Tibial nerve (tissue), 4 donors: ENCODE results near the gene ATG5. TPM values are rescaled to one million over a fixed set of nuclear protein-coding genes. Genes with fewer than 3 reads are reported as not detected.

Source experiments
- DNase-seq, 2 donors: peaks; one replicate each; pipeline ENCODE4 v3.0.0-alpha.2; 2019; ENCODE audit warnings: low spot score in 2 of 2
- H3K27ac ChIP-seq, 4 donors: fragments of 200-600 bp; sonication (generic) in 3 of 4; one replicate each; pipeline ENCODE4 v1.5.1; 2017 to 2019; ENCODE audit warnings: mild to moderate bottlenecking in 1 of 4
- H3K27me3 ChIP-seq, 2 donors: fragments of 200-600 bp; sonication (generic) in 1 of 2; one replicate each; pipeline versions ENCODE4 v1.5.1 to v1.6.0; 2017 to 2019
- H3K36me3 ChIP-seq, 3 donors: fragments of 200-600 bp; sonication (generic); one replicate each; pipeline ENCODE4 v1.5.1; 2018 to 2019
- H3K4me1 ChIP-seq, 4 donors: fragments of 200-600 bp; sonication (generic) in 3 of 4; one replicate each; pipeline ENCODE4 v1.5.1; 2017 to 2019
- H3K4me3 ChIP-seq, 4 donors: fragments of 200-600 bp; sonication (generic) in 3 of 4; one replicate each; pipeline ENCODE4 v1.5.1; 2017 to 2019; ENCODE audit warnings: mild to moderate bottlenecking in 1 of 4, moderate library complexity in 1 of 4
- H3K9me3 ChIP-seq, 4 donors: fragments of 200-600 bp; sonication (generic) in 3 of 4; one replicate each; pipeline ENCODE4 v1.5.1; 2017 to 2019
- EP300 ChIP-seq, 2 donors: sonication (generic); formaldehyde crosslinking; IDR thresholded peaks; one replicate each; pipeline ENCODE4 v1.6.1; 2017; ENCODE audit warnings: antibody characterized with exemption in 2 of 2, mild to moderate bottlenecking in 1 of 2
- POLR2A ChIP-seq, 2 donors: fragments of 450-650 bp; IDR thresholded peaks; one replicate each; pipeline ENCODE4 v1.6.1; 2017; ENCODE audit warnings: antibody characterized with exemption in 2 of 2, mild to moderate bottlenecking in 2 of 2, moderate library complexity in 2 of 2
- WGBS, 2 donors: methylation state at CpG; one replicate each; pipeline ENCODE4 v1.1.5; 2018; 5-methylcytosine and 5-hydroxymethylcytosine counted together
- total RNA-seq, 4 donors: library from RNA; depleted of rRNA; stranded (reverse); fragments of >200 nt; gene quantifications; one replicate each; pipeline ENCODE4 v1.1.0, GENCODE V29; 2016
- TF ChIP-seq, protein P1 (sequence below), 5 experiments: fragments of 200-600 bp in 3 of 5; fragments of 450-650 bp in 2 of 5; sonication (generic) in 3 of 5; IDR thresholded peaks; one replicate each; pipeline ENCODE4 v1.5.1; 2016 to 2019; ENCODE audit warnings: antibody characterized with exemption in 5 of 5, mild to moderate bottlenecking in 3 of 5, moderate library complexity in 2 of 5

The ATG5 gene
- total RNA-seq, 4 donors from 2014 or later = 25.5 to 39.1 (median 35.7) TPM

GRCh38 chr6:106159531-106159940 lies 166.0 kb downstream of the ATG5 start:
- Histone ChIP-seq H3K27ac (no peak overlapping the region), H3K4me3 (no peak overlapping the region), H3K36me3 (no peaks in the 10 kb centered on the region), H3K4me1 (peaks cover 0 to 15% (median 4%) of the 10 kb centered on the region in 4 donors), H3K9me3 (no peaks in the 10 kb centered on the region), H3K27me3 (no peaks in the 10 kb centered on the region)
- 78 to 81% methylated on average over 5 of the region's 5 CpGs for WGBS, 2 donors
- TF ChIP-seq EP300 (IDR thresholded peaks at IDR 0.05) = no peak
- TF ChIP-seq, protein P1, sequence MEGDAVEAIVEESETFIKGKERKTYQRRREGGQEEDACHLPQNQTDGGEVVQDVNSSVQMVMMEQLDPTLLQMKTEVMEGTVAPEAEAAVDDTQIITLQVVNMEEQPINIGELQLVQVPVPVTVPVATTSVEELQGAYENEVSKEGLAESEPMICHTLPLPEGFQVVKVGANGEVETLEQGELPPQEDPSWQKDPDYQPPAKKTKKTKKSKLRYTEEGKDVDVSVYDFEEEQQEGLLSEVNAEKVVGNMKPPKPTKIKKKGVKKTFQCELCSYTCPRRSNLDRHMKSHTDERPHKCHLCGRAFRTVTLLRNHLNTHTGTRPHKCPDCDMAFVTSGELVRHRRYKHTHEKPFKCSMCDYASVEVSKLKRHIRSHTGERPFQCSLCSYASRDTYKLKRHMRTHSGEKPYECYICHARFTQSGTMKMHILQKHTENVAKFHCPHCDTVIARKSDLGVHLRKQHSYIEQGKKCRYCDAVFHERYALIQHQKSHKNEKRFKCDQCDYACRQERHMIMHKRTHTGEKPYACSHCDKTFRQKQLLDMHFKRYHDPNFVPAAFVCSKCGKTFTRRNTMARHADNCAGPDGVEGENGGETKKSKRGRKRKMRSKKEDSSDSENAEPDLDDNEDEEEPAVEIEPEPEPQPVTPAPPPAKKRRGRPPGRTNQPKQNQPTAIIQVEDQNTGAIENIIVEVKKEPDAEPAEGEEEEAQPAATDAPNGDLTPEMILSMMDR (IDR thresholded peaks at IDR 0.05) = no peak
- TF ChIP-seq POLR2A (IDR thresholded peaks at IDR 0.05) = no peak
- no peak for DNase-seq

DNA sequence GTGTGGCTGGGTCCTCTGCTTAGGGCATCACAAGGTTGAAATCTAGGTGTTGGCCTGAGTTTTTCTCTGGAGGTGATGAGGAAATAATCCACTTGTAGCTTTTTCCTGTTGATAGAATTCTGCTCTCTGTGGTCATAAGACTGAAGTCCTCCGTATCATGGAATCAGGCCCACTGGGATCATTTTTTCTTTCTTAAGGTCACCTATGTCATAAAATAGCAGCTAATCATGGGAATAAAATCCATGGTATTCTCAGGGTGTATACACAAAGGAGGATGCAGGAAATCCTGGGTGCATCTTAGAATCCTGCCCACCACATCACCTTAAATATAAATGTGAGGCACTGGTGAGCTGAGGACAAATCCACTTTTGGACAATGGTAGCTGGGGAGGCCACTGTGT lies 166.7 kb downstream of the ATG5 start:
- no peak overlapping the region for H3K4me3 ChIP-seq
- peaks cover 0 to 15% (median under 1%) of the 10 kb centered on the region in 4 donors for H3K4me1 ChIP-seq
- H3K27me3 ChIP-seq = no peaks in the 10 kb centered on the region
- whole genome bisulfite sequencing, 2 donors = 77 to 92% methylated on average over 1 of the region's 1 CpG
- no peak for DNase-seq
- no peak overlapping the region for H3K27ac ChIP-seq
- no peaks in the 10 kb centered on the region for H3K9me3 ChIP-seq
- TF ChIP-seq, protein P1 (IDR thresholded peaks at IDR 0.05) = no peak
- TF ChIP-seq EP300 (IDR thresholded peaks at IDR 0.05) (no peak), POLR2A (IDR thresholded peaks at IDR 0.05) (no peak)
- H3K36me3 ChIP-seq = no peaks in the 10 kb centered on the region

- H3K4me1 ChIP-seq = peaks cover 0 to 5% (median 0%) of the 10 kb centered on the region in 4 donors
- H3K27ac ChIP-seq = no peak overlapping the region
- no peaks in the 10 kb centered on the region for H3K36me3 ChIP-seq
- WGBS, 2 donors = 30 to 38% methylated on average over 3 of the region's 3 CpGs
- H3K9me3 ChIP-seq = no peaks in the 10 kb centered on the region
- TF ChIP-seq, protein P1 (IDR thresholded peaks at IDR 0.05) = no peak
- TF ChIP-seq POLR2A (IDR thresholded peaks at IDR 0.05) = no peak
- no peak for TF ChIP-seq EP300 (IDR thresholded peaks at IDR 0.05)
- H3K27me3 ChIP-seq = no peaks in the 10 kb centered on the region
- no peak overlapping the region for H3K4me3 ChIP-seq
- no peak for DNase-seq
Measured at GRCh38 chr6:106156863-106157262, 168.7 kb downstream of the ATG5 start.

DNA sequence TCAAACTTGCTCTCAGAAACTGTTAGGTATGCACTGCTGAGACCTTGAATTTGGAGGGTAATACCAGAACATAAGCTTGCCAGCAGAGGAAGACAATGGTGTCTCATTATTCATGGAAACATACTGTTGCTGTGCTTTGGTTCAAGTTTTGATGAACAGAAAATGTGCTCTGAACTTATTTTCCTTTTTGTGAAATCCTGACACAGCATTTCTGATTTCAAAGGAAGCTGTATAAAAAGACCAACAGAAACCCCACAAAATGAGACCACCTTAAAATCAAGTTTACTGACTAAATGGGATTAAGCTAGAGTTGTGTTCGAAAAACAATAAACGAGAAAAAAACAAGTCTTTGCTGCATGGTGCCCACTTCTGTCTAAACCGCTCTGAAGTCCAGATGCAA lies 169.1 kb downstream of the ATG5 start:
- H3K9me3 ChIP-seq = no peaks in the 10 kb centered on the region
- no peaks in the 10 kb centered on the region for H3K36me3 ChIP-seq
- no peak for DNase-seq
- 37 to 51% methylated on average over 3 of the region's 3 CpGs for WGBS, 2 donors
- no peaks in the 10 kb centered on the region for H3K27me3 ChIP-seq
- no peak overlapping the region for H3K4me3 ChIP-seq
- peaks cover 0 to 5% (median 0%) of the 10 kb centered on the region in 4 donors for H3K4me1 ChIP-seq
- TF ChIP-seq, protein P1 (IDR thresholded peaks at IDR 0.05) = no peak
- TF ChIP-seq EP300 (IDR thresholded peaks at IDR 0.05) (no peak), POLR2A (IDR thresholded peaks at IDR 0.05) (no peak)
- H3K27ac ChIP-seq = no peak overlapping the region

DNA sequence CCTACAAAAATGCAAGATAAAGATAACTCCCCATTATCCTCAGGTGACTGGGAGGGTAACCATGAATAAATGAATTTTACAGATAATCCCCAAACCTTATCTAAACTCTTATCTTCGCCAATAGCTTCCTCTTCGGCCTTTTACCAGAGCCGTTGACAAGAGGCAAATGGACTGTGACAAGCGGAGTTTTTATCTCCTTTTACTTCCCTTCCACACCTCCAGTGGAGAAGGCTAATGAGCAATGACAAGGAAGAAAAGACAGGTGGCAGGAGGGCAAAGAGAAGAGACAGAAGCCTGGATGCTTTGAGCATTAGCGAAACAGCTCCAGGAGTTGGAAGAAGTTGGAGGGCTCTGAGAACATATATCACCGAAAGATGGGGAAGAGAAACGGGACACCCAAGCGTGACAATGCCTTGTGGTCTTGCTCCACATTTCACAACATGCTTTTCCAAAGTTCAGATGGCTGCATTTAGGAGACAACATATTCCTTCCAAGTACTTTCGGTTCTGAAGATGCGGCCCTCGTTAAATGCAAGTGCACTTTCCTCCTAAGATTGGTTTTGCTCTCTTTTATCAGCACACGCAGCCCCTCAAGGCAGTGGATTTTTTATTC lies 170.2 kb downstream of the ATG5 start:
- no peaks in the 10 kb centered on the region for H3K9me3 ChIP-seq
- H3K36me3 ChIP-seq = no peaks in the 10 kb centered on the region
- no peaks in the 10 kb centered on the region for H3K27me3 ChIP-seq

More for the DNA sequence above, 170.2 kb downstream of the ATG5 start:
- TF ChIP-seq EP300 (IDR thresholded peaks at IDR 0.05) (no peak), POLR2A (IDR thresholded peaks at IDR 0.05) (no peak)
- TF ChIP-seq, protein P1 (IDR thresholded peaks at IDR 0.05) = no peak
- DNase-seq = no peak
- Histone ChIP-seq H3K4me3 (no peak overlapping the region), H3K27ac (no peak overlapping the region), H3K4me1 (peaks cover 0 to 5% (median 0%) of the 10 kb centered on the region in 4 donors)
- WGBS, 2 donors = 88 to 89% methylated on average over 12 of the region's 12 CpGs
